K562 (cell line): ENCODE measurements around the gene CABP2. TPM values are rescaled to one million over a fixed set of nuclear protein-coding genes. Genes with fewer than 3 reads are reported as not detected.
"Not testable (repeated sequence)": the region's sequence is repeated elsewhere in the genome, so short reads cannot be mapped to it uniquely, and the experiment has no call there.

Experiments
- ATAC-seq: fragments of 200-7000 bp; cut with Tn5 transposase; 3 replicates; pipeline ENCODE4 v1.9.1; 2020; ENCODE audit warnings: moderate library complexity
- BruUV-seq: library from RNA; stranded (reverse); fragments of 400-500 nt; replicated peaks from 2 replicates; lab custom pipeline; 2021; lab: Mats Ljungman, UMichigan
- CTCF ChIA-PET: fragments of 300-600 bp; formaldehyde crosslinking; extraction: SDS; loops from one replicate; lab custom pipeline; 2021; ENCODE audit warnings: low intra/inter-chr PET ratio; lab: Yijun Ruan, JAX
- POLR2A ChIA-PET: fragments of 300-600, 350-650 bp; sonication (Branson Sonifier 250); formaldehyde crosslinking; extraction: SDS; loops from one replicate; lab custom pipeline; 2021; ENCODE audit warnings: antibody characterized with exemption, inconsistent platforms; lab: Yijun Ruan, JAX
- DNase-seq, 4 experiments: peaks; one replicate each; pipeline versions ENCODE4 v3.0.0 to v3.0.0-alpha.2; 2011 to 2018; ENCODE audit warnings: low spot score in 3 of 4, mixed read lengths in 3 of 4; ENCODE audit errors: extremely low read depth in 1 of 4
- FAIRE-seq: peaks from 2 replicates; lab custom pipeline; 2011; peaks lifted over from hg19 to GRCh38; lab: Jason Lieb, UNC
- H2AFZ ChIP-seq: 2 replicates; pipeline ENCODE4 v1.6.0; 2011; ENCODE audit warnings: low read depth, low read length, control low read depth, inconsistent platforms
- H3K27ac ChIP-seq: fragments of 200-600 bp; 3 replicates; pipeline ENCODE4 v1.8.0; 2011; ENCODE audit warnings: low read depth, mild to moderate bottlenecking, control low read depth, inconsistent platforms, low read length, moderate library complexity, mixed read lengths; ENCODE audit errors: extremely low read depth
- H3K27me3 ChIP-seq, 2 experiments: fragments of 300-600 bp in 1 of 2; 2 replicates in 1 of 2; 3 replicates in 1 of 2; pipeline versions ENCODE4 v1.6.0 to v1.8.0; 2011; ENCODE audit warnings: inconsistent platforms in 2 of 2, low read length in 2 of 2, mild to moderate bottlenecking in 1 of 2, mixed read lengths in 1 of 2, moderate library complexity in 1 of 2; ENCODE audit not compliant: control insufficient read depth in 2 of 2, insufficient read depth in 2 of 2
- H3K36me3 ChIP-seq: fragments of 300-600 bp; 3 replicates; pipeline ENCODE4 v1.8.0; 2011; ENCODE audit warnings: mild to moderate bottlenecking, low read length, inconsistent platforms; ENCODE audit not compliant: control insufficient read depth, insufficient read depth
- H3K4me1 ChIP-seq, 2 experiments: fragments of 200-600 bp in 1 of 2; replicated peaks in 1 of 2; 2 replicates in 1 of 2; 3 replicates in 1 of 2; pipeline versions ENCODE4 v1.5.1 to v1.8.0; 2011; ENCODE audit warnings: inconsistent platforms in 2 of 2, low read length in 2 of 2, mild to moderate bottlenecking in 1 of 2, mixed read lengths in 1 of 2, moderate library complexity in 1 of 2; ENCODE audit not compliant: control insufficient read depth in 2 of 2, insufficient read depth in 2 of 2
- H3K4me2 ChIP-seq: 2 replicates; pipeline ENCODE4 v1.6.1; 2011; ENCODE audit warnings: low read length, control low read depth, inconsistent platforms, mixed read lengths; ENCODE audit not compliant: insufficient read depth
- H3K4me3 ChIP-seq: fragments of 200-600 bp; sonication (generic), shearing (Covaris generic); 2 replicates; pipeline ENCODE4 v1.5.1; 2016; ENCODE audit warnings: control low read depth, inconsistent platforms
- H3K79me2 ChIP-seq: fragments of 200-600 bp; 3 replicates; pipeline ENCODE4 v1.8.0; 2011; ENCODE audit warnings: low read length, inconsistent platforms; ENCODE audit not compliant: control insufficient read depth, insufficient read depth
- H3K9ac ChIP-seq, 2 experiments: 2 replicates each; pipeline versions ENCODE4 v1.6.0 to v1.6.1; 2011; ENCODE audit warnings: low read depth in 2 of 2, low read length in 2 of 2, control low read depth in 1 of 2, inconsistent platforms in 1 of 2, mild to moderate bottlenecking in 1 of 2, mixed read lengths in 1 of 2; ENCODE audit not compliant: insufficient read depth in 1 of 2
- H3K9me1 ChIP-seq: one replicate; pipeline ENCODE4 v1.6.0; 2011; ENCODE audit warnings: inconsistent platforms, mild to moderate bottlenecking, low read length, moderate library complexity; ENCODE audit not compliant: control insufficient read depth, insufficient read depth
- H3K9me3 ChIP-seq: replicated peaks from 2 replicates; pipeline ENCODE4 v1.5.1; 2011; ENCODE audit warnings: low read depth, low read length, inconsistent platforms; ENCODE audit not compliant: control insufficient read depth, insufficient read depth
- H4K20me1 ChIP-seq: replicated peaks from 2 replicates; pipeline ENCODE4 v1.6.1; 2011; ENCODE audit warnings: low read length, inconsistent platforms, mixed read lengths; ENCODE audit not compliant: control insufficient read depth, insufficient read depth
- DPF2 ChIP-seq: fragments of 450-650 bp; IDR thresholded peaks from 2 replicates; pipeline ENCODE4 v1.6.1; 2016
- E2F8 ChIP-seq: fragments of 450-650 bp; IDR thresholded peaks from 2 replicates; pipeline ENCODE4 v1.7.1; 2018; ENCODE audit warnings: mild to moderate bottlenecking, low read depth; ENCODE audit not compliant: partially characterized antibody
- GATAD2B ChIP-seq: fragments of 450-650 bp; IDR thresholded peaks from 2 replicates; pipeline ENCODE4 v1.6.1; 2017; ENCODE audit warnings: mild to moderate bottlenecking, borderline replicate concordance
- NBN ChIP-seq: fragments of 450-650 bp; IDR thresholded peaks from 2 replicates; pipeline ENCODE4 v1.6.1; 2016; ENCODE audit warnings: low read depth, mild to moderate bottlenecking
- NFIC ChIP-seq: fragments of 450-650 bp; IDR thresholded peaks from 2 replicates; pipeline ENCODE4 v1.6.1; 2017; ENCODE audit warnings: mild to moderate bottlenecking, inconsistent platforms
- PKNOX1 ChIP-seq: fragments of 450-650 bp; IDR thresholded peaks from 2 replicates; pipeline ENCODE4 v1.6.1; 2016
- PRDM10 ChIP-seq: fragments of 450-650 bp; IDR thresholded peaks from 2 replicates; pipeline ENCODE4 v1.6.1; 2018; ENCODE audit not compliant: partially characterized antibody
- SMARCC2 ChIP-seq: fragments of 450-650 bp; IDR thresholded peaks from 2 replicates; pipeline ENCODE4 v1.6.1; 2017; ENCODE audit warnings: antibody characterized with exemption, moderate library complexity, mild to moderate bottlenecking, low read depth
- SMARCE1 ChIP-seq: fragments of 450-650 bp; IDR thresholded peaks from 2 replicates; pipeline ENCODE4 v1.7.1; 2016; ENCODE audit warnings: mild to moderate bottlenecking
- TRIM24 ChIP-seq, 2 experiments: fragments of 450-650 bp; IDR thresholded peaks; 2 replicates each; pipeline ENCODE4 v1.6.1; 2016
- WGBS: fragments of 100-300 bp; shearing (Covaris generic); methylation state at CpG from one replicate; pipeline ENCODE4 v1.1.6; 2016; ENCODE audit warnings: low coverage, mixed read lengths; ENCODE audit not compliant: insufficient coverage; ENCODE audit errors: missing lambda C conversion rate; 5-methylcytosine and 5-hydroxymethylcytosine counted together
- in situ Hi-C: fragments of 300-500 bp; cut with MboI; formaldehyde crosslinking; loops from 4 replicates; pipeline ENCODE4 v1.15.0; 2018; ENCODE audit warnings: inconsistent platforms, mixed read lengths
- intact Hi-C: fragments of 100-400 bp; cut with micrococcal nuclease; formaldehyde crosslinking; loops from 2 replicates; pipeline ENCODE4 v1.14.2; 2022
- polyA plus RNA-seq, 8 experiments: library from polyadenylated mRNA; depleted of rRNA in 4 of 8; stranded (reverse) in 5 of 8; unstranded in 3 of 8; fragments of >200 nt; fragmentation: Nextera tagmentation in 2 of 8; fragmentation: Illumina TruSeq in 1 of 8; extraction: Ambion mirVana in 2 of 8; extraction: Trizol in 1 of 8; gene quantifications; 2 replicates each; pipeline versions ENCODE4 v1.2.1 to v1.2.3, GENCODE V29; 2011 to 2014; ENCODE audit warnings: inconsistent platforms in 1 of 8, missing spikeins in 1 of 8
- total RNA-seq, 7 experiments: library from RNA; depleted of rRNA in 6 of 7; stranded (reverse); fragments of >200 nt in 6 of 7; fragmentation: Illumina TruSeq in 2 of 7; extraction: Trizol in 2 of 7; gene quantifications; 2 replicates each; pipeline versions ENCODE4 v1.2.1 to v1.2.3, GENCODE V29; 2011 to 2021; ENCODE audit warnings: low replicate concordance in 1 of 7

Gene CABP2
- total and polyA plus RNA-seq, 9 of the 15 experiments (the other 6 are each of a cell fraction or from before 2014, with no cell fraction given): not detected

GRCh38 chr11:67482275-67482826, 40.9 kb downstream of the CABP2 start (continued):
- no peak for TF ChIP-seq GATAD2B
- TF ChIP-seq SMARCC2: no peak
- TF ChIP-seq, all 486 proteins: peak for 11

GRCh38 chr11:67477344-67478050, 45.7 kb downstream of the CABP2 start:
- CTCF ChIA-PET: interaction anchor here (0.6 kb wide), 1 partner anchor 612 kb away, joined by 3 read pairs; no protein-coding TSS in a partner anchor
- TF ChIP-seq E2F8 (peak; percentile 8), SMARCE1 (peak; percentile 52; the same call in 1 of the 2 replicates), NFIC (peak; percentile 34; the same call in 1 of the 2 replicates), NBN (0 out of 2 replicates have a peak, but pooled peaks have one; percentile 33), DPF2 (peak; percentile 85), TRIM24 (IDR thresholded peaks at IDR 0.05) (peak in 1 of 2 experiments; percentile 45; a peak in 1 of 4 replicates), PKNOX1 (0 out of 2 replicates have a peak, but pooled peaks have one; percentile 6), PRDM10 (peak; percentile 52)

More at GRCh38 chr11:67477344-67478050, 45.7 kb downstream of the CABP2 start:
- H3K9ac ChIP-seq, H3K4me2 ChIP-seq, FAIRE-seq, DNase-seq, H3K9me1 ChIP-seq, intact Hi-C loops, H3K79me2 ChIP-seq, H3K9me3 ChIP-seq, in situ Hi-C loops, H3K36me3 ChIP-seq, H3K4me3 ChIP-seq, H4K20me1 ChIP-seq, H3K27me3 ChIP-seq, BruUV-seq: not testable (repeated sequence)
- Histone ChIP-seq H2AFZ (peak overlapping the region; percentile 73), H3K4me1 (peaks cover 12 to 32% of the 10 kb centered on the region in 2 experiments; a peak in 4 of 5 replicates), H3K27ac (peak overlapping the region; percentile 76)
- WGBS: 48% methylated on average over 8 of the region's 16 CpGs
- peak; percentile 65 for ATAC-seq
- POLR2A ChIA-PET: interaction anchor here (0.6 to 1.5 kb wide), 4 partner anchors 9 to 54 kb away, joined by 3 to 4 read pairs (median 4); no protein-coding TSS in a partner anchor
